Esophagus muscularis mucosa (tissue), 4 donors: ENCODE results near the gene GARRE1. TPM values are rescaled to one million over a fixed set of nuclear protein-coding genes. Genes with fewer than 3 reads are reported as not detected.
"Not testable (repeated sequence)": the region's sequence is repeated elsewhere in the genome, so short reads cannot be mapped to it uniquely, and the experiment has no call there.

Source experiments
- DNase-seq: peaks from one replicate; pipeline ENCODE4 v3.0.0-alpha.2; 2017; ENCODE audit errors: extremely low spot score
- H3K27ac ChIP-seq, 4 donors: fragments of 200-600 bp; sonication (generic); replicated peaks in 1 of 4; 1 replicate in 3 of 4; 2 replicates in 1 of 4; pipeline ENCODE4 v1.5.1; 2016 to 2019; ENCODE audit warnings: mild to moderate bottlenecking in 1 of 4
- H3K27me3 ChIP-seq, 4 donors: fragments of 200-600 bp; sonication (generic); one replicate each; pipeline versions ENCODE4 v1.5.1 to v1.6.0; 2016 to 2019
- H3K36me3 ChIP-seq, 4 donors: fragments of 200-600 bp; sonication (generic); one replicate each; pipeline ENCODE4 v1.5.1; 2016 to 2019
- H3K4me1 ChIP-seq, 4 donors: fragments of 200-600 bp; sonication (generic); one replicate each; pipeline ENCODE4 v1.5.1; 2016 to 2019
- H3K4me3 ChIP-seq, 4 donors: fragments of 200-600 bp; sonication (generic); 1 replicate in 2 of 4; 2 replicates in 2 of 4; pipeline ENCODE4 v1.5.1; 2016 to 2019; ENCODE audit warnings: mild to moderate bottlenecking in 4 of 4, moderate library complexity in 1 of 4
- H3K9me3 ChIP-seq, 4 donors: fragments of 200-600 bp; sonication (generic); 1 replicate in 3 of 4; 2 replicates in 1 of 4; pipeline ENCODE4 v1.5.1; 2016 to 2019
- EP300 ChIP-seq: sonication (generic); formaldehyde crosslinking; IDR thresholded peaks from one replicate; pipeline ENCODE4 v1.6.1; 2017; ENCODE audit warnings: antibody characterized with exemption
- POLR2A ChIP-seq: fragments of 450-650 bp; IDR thresholded peaks from one replicate; pipeline ENCODE4 v1.6.1; 2017; ENCODE audit warnings: antibody characterized with exemption, moderate library complexity, mild to moderate bottlenecking, low read depth
- POLR2AphosphoS5 ChIP-seq, 2 donors: sonication (generic); formaldehyde crosslinking; IDR thresholded peaks; one replicate each; pipeline ENCODE4 v1.6.1; 2017; ENCODE audit warnings: antibody characterized with exemption in 2 of 2
- WGBS: methylation state at CpG from one replicate; pipeline ENCODE4 v1.1.5; 2018; 5-methylcytosine and 5-hydroxymethylcytosine counted together
- intact Hi-C: fragments of 100-400 bp; cut with DNase I; formaldehyde crosslinking; loops from one replicate; pipeline ENCODE4 v1.15.1; 2023
- total RNA-seq, 4 donors: library from RNA; depleted of rRNA; stranded (reverse); fragments of >200 nt; gene quantifications; one replicate each; pipeline versions ENCODE4 v1.1.0 to v1.2.1, GENCODE V29; 2016
- TF ChIP-seq, protein P1 (sequence below), 3 experiments: fragments of 200-600 bp in 2 of 3; fragments of 450-650 bp in 1 of 3; sonication (generic) in 2 of 3; IDR thresholded peaks; one replicate each; pipeline ENCODE4 v1.5.1; 2017 to 2019; ENCODE audit warnings: antibody characterized with exemption in 3 of 3, mild to moderate bottlenecking in 2 of 3, moderate library complexity in 1 of 3

The GARRE1 gene
- total RNA-seq, 4 donors from 2014 or later: 11.2 to 31.0 (median 20.8) TPM

DNA sequence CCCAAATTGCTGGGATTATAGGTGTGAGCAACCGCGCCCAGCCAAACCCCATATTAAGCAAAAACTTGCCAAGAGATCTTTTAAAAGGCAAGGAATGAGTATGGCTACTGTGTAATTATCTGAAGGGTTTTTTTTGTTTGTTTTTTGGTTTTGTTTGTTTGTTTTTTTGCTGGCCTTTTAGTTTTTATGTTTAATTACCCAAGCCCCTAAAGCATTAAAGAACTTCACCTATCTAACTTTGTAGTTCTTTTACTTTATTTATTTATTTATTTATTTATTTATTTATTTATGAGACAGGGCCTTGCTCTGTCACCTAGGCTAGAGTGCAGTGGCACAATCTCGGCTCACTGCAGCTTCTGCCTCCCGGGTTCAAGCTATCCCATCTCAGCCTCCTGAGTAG, 40.3 kb upstream of the GARRE1 start:
- Histone ChIP-seq H3K9me3 (no peaks in the 10 kb centered on the region), H3K27ac (no peak overlapping the region), H3K27me3 (no peaks in the 10 kb centered on the region), H3K36me3 (peaks cover 5 to 81% (median 55%) of the 10 kb centered on the region in 4 donors), H3K4me1 (peaks cover 0 to 14% (median 10%) of the 10 kb centered on the region in 4 donors), H3K4me3 (no peak overlapping the region)
- WGBS: 98% methylated on average over 4 of the region's 4 CpGs
- DNase-seq: no peak
- no peak for TF ChIP-seq EP300
- no peak for TF ChIP-seq POLR2AphosphoS5 (IDR thresholded peaks at IDR 0.05)
- TF ChIP-seq POLR2A: no peak
- TF ChIP-seq, protein P1, sequence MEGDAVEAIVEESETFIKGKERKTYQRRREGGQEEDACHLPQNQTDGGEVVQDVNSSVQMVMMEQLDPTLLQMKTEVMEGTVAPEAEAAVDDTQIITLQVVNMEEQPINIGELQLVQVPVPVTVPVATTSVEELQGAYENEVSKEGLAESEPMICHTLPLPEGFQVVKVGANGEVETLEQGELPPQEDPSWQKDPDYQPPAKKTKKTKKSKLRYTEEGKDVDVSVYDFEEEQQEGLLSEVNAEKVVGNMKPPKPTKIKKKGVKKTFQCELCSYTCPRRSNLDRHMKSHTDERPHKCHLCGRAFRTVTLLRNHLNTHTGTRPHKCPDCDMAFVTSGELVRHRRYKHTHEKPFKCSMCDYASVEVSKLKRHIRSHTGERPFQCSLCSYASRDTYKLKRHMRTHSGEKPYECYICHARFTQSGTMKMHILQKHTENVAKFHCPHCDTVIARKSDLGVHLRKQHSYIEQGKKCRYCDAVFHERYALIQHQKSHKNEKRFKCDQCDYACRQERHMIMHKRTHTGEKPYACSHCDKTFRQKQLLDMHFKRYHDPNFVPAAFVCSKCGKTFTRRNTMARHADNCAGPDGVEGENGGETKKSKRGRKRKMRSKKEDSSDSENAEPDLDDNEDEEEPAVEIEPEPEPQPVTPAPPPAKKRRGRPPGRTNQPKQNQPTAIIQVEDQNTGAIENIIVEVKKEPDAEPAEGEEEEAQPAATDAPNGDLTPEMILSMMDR (IDR thresholded peaks at IDR 0.05): no peak
- intact Hi-C loops: no loop called here

DNA sequence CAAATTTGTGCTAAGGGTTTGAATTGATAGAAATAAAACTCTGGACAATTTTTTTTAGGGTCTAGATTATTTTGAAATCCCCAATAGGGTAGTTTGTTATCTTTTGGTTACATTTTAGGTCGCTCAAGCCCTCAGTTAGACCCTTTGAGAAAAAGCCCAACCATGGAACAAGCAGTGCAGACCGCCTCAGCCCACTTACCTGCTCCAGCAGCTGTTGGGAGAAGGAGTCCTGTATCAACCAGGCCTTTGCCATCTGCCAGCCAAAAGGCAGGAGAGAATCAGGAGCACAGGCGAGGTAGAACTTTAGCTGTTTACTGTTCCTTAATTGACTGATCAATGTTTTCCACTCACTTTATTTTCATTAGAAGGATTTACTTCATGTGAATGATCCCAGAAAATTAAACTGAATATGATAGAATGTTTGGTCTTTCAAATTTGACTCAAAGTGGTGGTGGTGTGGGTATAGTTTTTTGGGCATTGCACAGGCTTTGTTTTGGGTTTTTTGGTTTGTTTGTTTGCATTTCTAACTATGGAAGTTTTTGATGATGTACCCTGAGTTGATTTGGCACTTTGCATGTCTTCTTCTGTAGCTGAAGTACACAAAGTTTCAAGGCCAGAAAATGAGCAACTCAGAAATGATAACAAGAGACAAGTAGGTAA, 39.2 kb upstream of the GARRE1 start:
- Histone ChIP-seq H3K9me3 (no peaks in the 10 kb centered on the region), H3K27ac (no peak overlapping the region), H3K36me3 (peaks cover 5 to 77% (median 55%) of the 10 kb centered on the region in 4 donors), H3K4me1 (peaks cover 0 to 15% (median 10%) of the 10 kb centered on the region in 4 donors), H3K27me3 (no peaks in the 10 kb centered on the region), H3K4me3 (no peak overlapping the region)
- TF ChIP-seq POLR2A: no peak
- TF ChIP-seq, protein P1 (IDR thresholded peaks at IDR 0.05): no peak
- no peak for TF ChIP-seq EP300
- no peak for TF ChIP-seq POLR2AphosphoS5 (IDR thresholded peaks at IDR 0.05)
- intact Hi-C loops: no loop called here
- 96% methylated on average over 3 of the region's 3 CpGs for WGBS
- no peak for DNase-seq

DNA sequence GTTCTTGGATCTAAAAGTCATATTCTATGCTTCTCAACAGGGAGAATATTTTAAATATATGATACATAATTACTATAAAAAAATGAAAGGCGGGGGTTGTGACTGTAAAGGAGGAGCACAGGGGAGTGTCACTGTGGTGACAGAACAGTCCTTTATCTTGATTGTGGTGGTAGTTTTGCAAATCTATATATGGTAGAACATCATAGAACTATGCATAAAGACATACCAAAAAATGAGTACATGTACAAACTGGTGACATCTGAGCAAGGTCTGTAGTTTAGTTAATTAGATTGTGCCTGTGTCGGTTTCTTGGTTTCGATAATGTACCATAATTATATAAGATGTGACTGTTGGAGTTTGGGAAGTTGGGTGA, 38.7 kb upstream of the GARRE1 start:
- intact Hi-C loops: no loop called here
- no peak overlapping the region for H3K4me3 ChIP-seq
- WGBS: 96% methylated on average over 3 of the region's 3 CpGs
- H3K27me3 ChIP-seq: no peaks in the 10 kb centered on the region
- TF ChIP-seq EP300 (no peak), POLR2AphosphoS5 (IDR thresholded peaks at IDR 0.05) (no peak), POLR2A (no peak)
- TF ChIP-seq, protein P1 (IDR thresholded peaks at IDR 0.05): no peak
- no peak overlapping the region for H3K27ac ChIP-seq
- no peak for DNase-seq
- peaks cover 0 to 15% (median 10%) of the 10 kb centered on the region in 4 donors for H3K4me1 ChIP-seq
- no peaks in the 10 kb centered on the region for H3K9me3 ChIP-seq
- H3K36me3 ChIP-seq: peaks cover 0 to 75% (median 53%) of the 10 kb centered on the region in 4 donors

DNA sequence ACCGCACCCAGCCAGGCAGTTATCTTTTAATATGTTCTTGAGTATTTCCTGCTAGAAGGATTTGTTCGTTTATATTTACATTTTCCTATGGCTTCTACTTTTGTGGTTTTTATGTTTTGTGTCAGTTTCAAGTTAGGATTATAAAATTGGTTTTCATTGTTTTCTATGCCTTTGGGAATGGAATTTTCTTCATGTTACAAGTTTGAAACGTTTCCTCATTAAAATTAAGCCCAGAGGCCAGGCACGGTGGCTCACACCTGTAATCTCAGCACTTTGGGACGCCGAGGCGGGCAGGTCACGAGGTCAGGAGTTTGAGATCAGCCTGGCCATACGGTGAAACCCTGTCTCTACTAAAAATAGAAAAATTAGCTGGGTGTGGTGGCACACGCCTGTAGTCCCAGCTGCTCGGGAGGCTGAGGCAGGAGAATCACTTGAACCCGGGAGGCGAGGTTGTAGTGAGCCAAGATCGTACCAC, 37.6 kb upstream of the GARRE1 start:
- intact Hi-C loops, H3K4me3 ChIP-seq, H3K27me3 ChIP-seq, DNase-seq, H3K9me3 ChIP-seq, H3K27ac ChIP-seq: not testable (repeated sequence)
- H3K4me1 ChIP-seq: peaks cover 0 to 15% (median 10%) of the 10 kb centered on the region in 4 donors
- WGBS: 90% methylated on average over 14 of the region's 14 CpGs
- H3K36me3 ChIP-seq: peaks cover 9 to 75% (median 54%) of the 10 kb centered on the region in 4 donors

DNA sequence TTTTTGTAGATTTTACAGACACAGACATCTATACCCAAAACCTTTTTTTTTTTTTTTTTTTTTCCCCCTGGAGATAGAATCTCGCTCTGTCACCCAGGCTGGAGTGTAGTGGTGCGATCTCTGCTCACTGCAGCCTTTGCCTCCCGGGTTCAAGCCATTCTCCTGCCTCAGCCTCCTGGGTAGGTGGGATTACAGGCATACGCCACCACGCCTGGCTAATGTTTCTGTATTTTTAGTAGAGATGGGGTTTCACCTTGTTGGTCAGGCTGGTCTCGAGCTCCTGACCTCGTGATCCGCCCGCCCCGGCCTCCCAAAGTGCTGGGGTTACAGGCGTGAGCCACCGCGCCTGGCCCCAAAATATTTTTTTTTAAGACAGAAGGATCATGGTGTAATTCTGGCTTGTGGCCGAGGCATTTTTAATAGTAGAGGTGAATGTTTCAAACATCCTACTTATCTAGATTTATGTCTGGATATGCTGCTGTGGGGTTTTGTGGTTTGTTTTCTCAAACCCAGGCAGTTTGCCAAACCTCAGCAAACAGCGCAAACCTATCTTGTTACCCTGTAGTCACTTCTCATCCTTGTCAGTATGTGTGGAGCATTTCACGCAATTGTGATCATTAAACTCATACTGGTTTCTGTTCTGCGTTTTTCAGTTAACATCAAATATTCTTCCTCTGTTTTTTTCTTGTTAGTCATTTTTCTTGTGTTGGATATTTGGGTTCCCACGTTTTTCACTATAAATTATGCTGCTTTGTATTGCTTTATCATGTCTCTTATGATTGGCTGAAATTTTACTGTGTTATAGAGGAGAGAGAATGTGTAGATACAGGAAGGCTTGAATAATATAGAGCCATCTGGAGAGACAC, 36.2 kb upstream of the GARRE1 start:
- Histone ChIP-seq H3K27me3 (no peaks in the 10 kb centered on the region), H3K4me3 (no peak overlapping the region), H3K27ac (peak overlapping the region in 1 of 4 donors; percentile 14), H3K9me3 (no peaks in the 10 kb centered on the region), H3K4me1 (peaks cover 0 to 15% (median 10%) of the 10 kb centered on the region in 4 donors), H3K36me3 (peaks cover 21 to 79% (median 62%) of the 10 kb centered on the region in 4 donors)
- intact Hi-C loops: no loop called here
- WGBS: 77% methylated on average over 18 of the region's 18 CpGs
- no peak for TF ChIP-seq EP300
- no peak for TF ChIP-seq POLR2AphosphoS5 (IDR thresholded peaks at IDR 0.05)
- TF ChIP-seq POLR2A: no peak
- TF ChIP-seq, protein P1 (IDR thresholded peaks at IDR 0.05): no peak
- DNase-seq: no peak
